SK-N-SH (cell line): ENCODE data around the gene COG2. TPM values are rescaled to one million over a fixed set of nuclear protein-coding genes. Genes with fewer than 3 reads are reported as not detected.

Source experiments
- CTCF ChIA-PET: fragments of 300-600, 350-600 bp; formaldehyde crosslinking; extraction: SDS; loops from one replicate; lab custom pipeline; 2021; lab: Yijun Ruan, JAX
- POLR2A ChIA-PET: fragments of 350-600 bp; sonication (Branson Sonifier 250); formaldehyde crosslinking; extraction: SDS; loops from one replicate; lab custom pipeline; 2020; ENCODE audit warnings: antibody characterized with exemption, inconsistent platforms; lab: Yijun Ruan, JAX
- DNase-seq: peaks from one replicate; pipeline ENCODE4 v3.0.0; 2012
- H2AFZ ChIP-seq: fragments of 200-600 bp; sonication (generic); 2 replicates; pipeline ENCODE4 v1.8.1; 2016; ENCODE audit warnings: antibody characterized with exemption, mild to moderate bottlenecking, low read depth
- H3F3A ChIP-seq: fragments of 200-600 bp; sonication (generic); replicated peaks from 2 replicates; pipeline ENCODE3; 2016; ENCODE audit warnings: antibody characterized with exemption, mild to moderate bottlenecking; ENCODE audit not compliant: insufficient read depth
- H3K27ac ChIP-seq, 2 experiments: fragments of 200-500 bp in 1 of 2; fragments of 200-600 bp in 1 of 2; sonication (Bioruptor generic) in 1 of 2; sonication (generic), shearing (Covaris generic) in 1 of 2; 2 replicates each; pipeline versions ENCODE4 v1.5.1 to v1.6.1; 2014 to 2016; ENCODE audit warnings: low read depth in 2 of 2, inconsistent platforms in 1 of 2, low read length in 1 of 2, mild to moderate bottlenecking in 1 of 2, mixed read lengths in 1 of 2
- H3K27me3 ChIP-seq: fragments of 200-600 bp; sonication (generic), shearing (Covaris generic); 2 replicates; pipeline ENCODE4 v1.6.1; 2016; ENCODE audit warnings: mixed run types; ENCODE audit not compliant: insufficient read depth
- H3K36me3 ChIP-seq, 2 experiments: fragments of 200-500 bp in 1 of 2; fragments of 200-600 bp in 1 of 2; sonication (Bioruptor generic) in 1 of 2; sonication (generic) in 1 of 2; replicated peaks in 1 of 2; 2 replicates each; pipeline versions ENCODE3 to v1.5.1; 2014 to 2016; ENCODE audit warnings: low read length in 1 of 2, mild to moderate bottlenecking in 1 of 2; ENCODE audit not compliant: insufficient read depth in 2 of 2, control insufficient read depth in 1 of 2
- H3K4me1 ChIP-seq, 2 experiments: fragments of 200-500 bp in 1 of 2; fragments of 200-600 bp in 1 of 2; sonication (Bioruptor generic) in 1 of 2; sonication (generic), shearing (Covaris generic) in 1 of 2; 2 replicates each; pipeline versions ENCODE4 v1.5.1 to v1.6.1; 2014 to 2016; ENCODE audit warnings: low read depth in 1 of 2, low read length in 1 of 2, mixed run types in 1 of 2; ENCODE audit not compliant: insufficient read depth in 2 of 2, control insufficient read depth in 1 of 2
- H3K4me2 ChIP-seq: fragments of 200-600 bp; sonication (generic), shearing (Covaris generic); 2 replicates; pipeline ENCODE4 v1.6.1; 2017; ENCODE audit warnings: mixed run types
- H3K4me3 ChIP-seq, 2 experiments: fragments of 200-500 bp in 1 of 2; fragments of 200-600 bp in 1 of 2; sonication (Bioruptor generic) in 1 of 2; sonication (generic), shearing (Covaris generic) in 1 of 2; 2 replicates each; pipeline versions ENCODE4 v1.5.1 to v1.8.1; 2014 to 2016; ENCODE audit warnings: low read depth in 2 of 2, inconsistent platforms in 1 of 2, low read length in 1 of 2, mild to moderate bottlenecking in 1 of 2, mixed read lengths in 1 of 2, moderate library complexity in 1 of 2
- H3K79me2 ChIP-seq: fragments of 200-600 bp; sonication (generic); 2 replicates; pipeline ENCODE4 v1.8.1; 2017; ENCODE audit warnings: mild to moderate bottlenecking; ENCODE audit not compliant: insufficient read depth
- H3K9ac ChIP-seq: fragments of 200-600 bp; sonication (generic); 2 replicates; pipeline ENCODE4 v1.6.1; 2017; ENCODE audit warnings: mixed run types
- H3K9me2 ChIP-seq: fragments of 200-600 bp; sonication (generic); 2 replicates; pipeline ENCODE4 v1.6.1; 2017; ENCODE audit warnings: mixed run types
- H3K9me3 ChIP-seq: fragments of 200-600 bp; sonication (generic); 2 replicates; pipeline ENCODE4 v1.6.1; 2017; ENCODE audit warnings: mixed run types, mild to moderate bottlenecking, moderate library complexity
- H4K20me1 ChIP-seq: fragments of 200-600 bp; sonication (generic); 2 replicates; pipeline ENCODE4 v1.6.1; 2017; ENCODE audit warnings: mild to moderate bottlenecking, mixed run types; ENCODE audit not compliant: insufficient read depth
- CHD2 ChIP-seq: fragments of 150-350 bp; IDR thresholded peaks from 2 replicates; pipeline ENCODE4 v1.6.1; 2018; ENCODE audit warnings: low read length; ENCODE audit not compliant: partially characterized antibody
- ELF1 ChIP-seq: IDR thresholded peaks from 2 replicates; pipeline ENCODE4 v1.4.0; 2012
- EP300 ChIP-seq, 2 experiments: IDR thresholded peaks; 2 replicates each; pipeline versions ENCODE4 v1.4.0 to v1.6.1; 2012; ENCODE audit warnings: borderline replicate concordance in 1 of 2, low read depth in 1 of 2, low read length in 1 of 2
- FOSL2 ChIP-seq: IDR thresholded peaks from 2 replicates; pipeline ENCODE4 v1.4.0; 2012; ENCODE audit warnings: low read depth, mild to moderate bottlenecking, moderate library complexity, borderline replicate concordance
- FOXJ3 ChIP-seq: sonication (generic); formaldehyde crosslinking; IDR thresholded peaks from 2 replicates; pipeline ENCODE4 v1.5.1; 2020; ENCODE audit warnings: mild to moderate bottlenecking, missing genetic modification reagents
- FOXM1 ChIP-seq: IDR thresholded peaks from 2 replicates; pipeline ENCODE4 v1.4.0; 2012; ENCODE audit warnings: low read depth, mild to moderate bottlenecking
- GATA2 ChIP-seq: sonication (generic); formaldehyde crosslinking; IDR thresholded peaks from 2 replicates; pipeline ENCODE4 v1.5.0; 2020; ENCODE audit warnings: mild to moderate bottlenecking, missing genetic modification reagents
- MEF2A ChIP-seq: IDR thresholded peaks from 2 replicates; pipeline ENCODE4 v1.4.0; 2012; ENCODE audit warnings: low read depth, borderline replicate concordance
- NFIC ChIP-seq: IDR thresholded peaks from 2 replicates; pipeline ENCODE4 v1.4.0; 2012; ENCODE audit warnings: borderline replicate concordance
- NRF1 ChIP-seq: IDR thresholded peaks from 2 replicates; pipeline ENCODE4 v1.6.1; 2012; ENCODE audit warnings: low read depth, mild to moderate bottlenecking, low read length
- RAD21 ChIP-seq: IDR thresholded peaks from 2 replicates; pipeline ENCODE4 v1.6.1; 2012; ENCODE audit warnings: mild to moderate bottlenecking, low read length
- RCOR1 ChIP-seq: fragments of 150-350 bp; IDR thresholded peaks from 2 replicates; pipeline ENCODE4 v1.6.1; 2017; ENCODE audit warnings: antibody characterized with exemption, low read length
- RFX5 ChIP-seq: IDR thresholded peaks from 2 replicates; pipeline ENCODE4 v1.6.1; 2012; ENCODE audit warnings: mild to moderate bottlenecking, improper control_type of control experiment, low read length
- SIN3A ChIP-seq: IDR thresholded peaks from 2 replicates; pipeline ENCODE4 v1.6.1; 2012; ENCODE audit warnings: low read depth, mild to moderate bottlenecking, low read length, moderate library complexity, borderline replicate concordance
- SMC3 ChIP-seq: IDR thresholded peaks from 2 replicates; pipeline ENCODE4 v1.6.1; 2012; ENCODE audit warnings: low read depth, low read length, improper control_type of control experiment
- WGBS: methylation state at CpG from one replicate; pipeline ENCODE4 v1.1.6; 2017; ENCODE audit warnings: low lambda C conversion rate; 5-methylcytosine and 5-hydroxymethylcytosine counted together
- polyA plus RNA-seq, 3 experiments: library from polyadenylated mRNA; depleted of rRNA; stranded (reverse); fragments of >200 nt; gene quantifications; 2 replicates each; pipeline ENCODE4 v1.2.3, GENCODE V29; 2012
- TF ChIP-seq, protein P1 (sequence below): IDR thresholded peaks from 2 replicates; pipeline ENCODE4 v1.4.0; 2012; ENCODE audit warnings: low read depth
- TF ChIP-seq, protein P2 (sequence below): fragments of 200-600 bp; sonication (generic); IDR thresholded peaks from 2 replicates; pipeline ENCODE4 v1.6.1; 2017; ENCODE audit warnings: antibody characterized with exemption, mild to moderate bottlenecking, moderate library complexity
- TF ChIP-seq, protein P3 (sequence below): IDR thresholded peaks from 2 replicates; pipeline ENCODE4 v1.6.1; 2012; ENCODE audit warnings: mild to moderate bottlenecking, low read depth, low read length, moderate library complexity
- TF ChIP-seq, protein P4 (sequence below): IDR thresholded peaks from 2 replicates; pipeline ENCODE4 v1.4.0; 2012; ENCODE audit warnings: low read depth, borderline replicate concordance
- TF ChIP-seq, protein P5 (sequence below): IDR thresholded peaks from 2 replicates; pipeline ENCODE4 v1.4.0; 2012; ENCODE audit warnings: low read depth, borderline replicate concordance

The COG2 gene
- polyA plus RNA-seq, 1 of the 3 experiments (the other 2 are of a cell fraction) = 11.0 TPM

DNA sequence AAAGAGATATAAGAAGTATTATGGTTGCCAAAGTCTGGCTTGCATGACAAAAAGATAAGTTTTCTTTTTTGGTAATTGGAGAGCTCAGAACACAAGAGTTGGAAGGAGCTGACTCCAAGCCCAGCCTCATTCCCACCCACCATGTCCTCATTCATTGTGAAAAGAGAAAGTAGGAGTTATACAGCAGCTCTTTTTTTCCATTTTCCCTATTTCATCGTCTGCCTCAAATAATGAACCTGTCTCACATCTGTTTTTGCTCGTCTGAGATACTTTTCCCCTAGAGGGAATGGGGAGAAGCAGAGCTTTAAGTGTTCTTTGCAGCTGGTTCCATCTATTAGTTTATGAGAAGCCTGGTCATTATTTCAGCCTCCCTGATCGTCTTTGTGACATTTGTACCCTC, 36.9 kb downstream of the COG2 start:
- TF ChIP-seq SIN3A (no peak), NRF1 (no peak), GATA2 (CRISPR knock-in tag) (no peak), FOXJ3 (CRISPR knock-in tag) (no peak), RCOR1 (no peak), FOSL2 (no peak), RFX5 (no peak), RAD21 (no peak), EP300 (IDR thresholded peaks at IDR 0.05; ENCODE audit: borderline replicate concordance in 1 of 2, low read depth in 1 of 2, low read length in 1 of 2) (no peak)
- TF ChIP-seq, protein P1, sequence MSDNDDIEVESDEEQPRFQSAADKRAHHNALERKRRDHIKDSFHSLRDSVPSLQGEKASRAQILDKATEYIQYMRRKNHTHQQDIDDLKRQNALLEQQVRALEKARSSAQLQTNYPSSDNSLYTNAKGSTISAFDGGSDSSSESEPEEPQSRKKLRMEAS = no peak
- TF ChIP-seq, protein P2, sequence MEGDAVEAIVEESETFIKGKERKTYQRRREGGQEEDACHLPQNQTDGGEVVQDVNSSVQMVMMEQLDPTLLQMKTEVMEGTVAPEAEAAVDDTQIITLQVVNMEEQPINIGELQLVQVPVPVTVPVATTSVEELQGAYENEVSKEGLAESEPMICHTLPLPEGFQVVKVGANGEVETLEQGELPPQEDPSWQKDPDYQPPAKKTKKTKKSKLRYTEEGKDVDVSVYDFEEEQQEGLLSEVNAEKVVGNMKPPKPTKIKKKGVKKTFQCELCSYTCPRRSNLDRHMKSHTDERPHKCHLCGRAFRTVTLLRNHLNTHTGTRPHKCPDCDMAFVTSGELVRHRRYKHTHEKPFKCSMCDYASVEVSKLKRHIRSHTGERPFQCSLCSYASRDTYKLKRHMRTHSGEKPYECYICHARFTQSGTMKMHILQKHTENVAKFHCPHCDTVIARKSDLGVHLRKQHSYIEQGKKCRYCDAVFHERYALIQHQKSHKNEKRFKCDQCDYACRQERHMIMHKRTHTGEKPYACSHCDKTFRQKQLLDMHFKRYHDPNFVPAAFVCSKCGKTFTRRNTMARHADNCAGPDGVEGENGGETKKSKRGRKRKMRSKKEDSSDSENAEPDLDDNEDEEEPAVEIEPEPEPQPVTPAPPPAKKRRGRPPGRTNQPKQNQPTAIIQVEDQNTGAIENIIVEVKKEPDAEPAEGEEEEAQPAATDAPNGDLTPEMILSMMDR = no peak
- H3K4me3 ChIP-seq = no peak overlapping the region
- peaks cover 4% of the 10 kb centered on the region; the same call in 1 of the 2 replicates for H4K20me1 ChIP-seq
- H3K27me3 ChIP-seq = no peaks in the 10 kb centered on the region
- no peak for DNase-seq
- POLR2A ChIA-PET = no interaction called here
- H3K4me2 ChIP-seq = no peak overlapping the region
- peak overlapping the region in 1 of 2 experiments; percentile 40; a peak in 2 of 4 replicates for H3K27ac ChIP-seq
- peaks cover 17 to 27% of the 10 kb centered on the region in 2 experiments for H3K4me1 ChIP-seq
- no peaks in the 10 kb centered on the region for H3K9me3 ChIP-seq
- H2AFZ ChIP-seq = no peak overlapping the region
- 56% methylated on average over 3 of the region's 3 CpGs for WGBS
- CTCF ChIA-PET = interaction anchor here (0.9 to 1.4 kb wide), 4 partner anchors 9 to 533 kb away, joined by 3 to 7 read pairs (median 4); partner anchors contain the start of gene COG2
- H3K9ac ChIP-seq = no peak overlapping the region
- no peaks in the 10 kb centered on the region for H3K79me2 ChIP-seq
- peaks cover 54 to 88% of the 10 kb centered on the region in 2 experiments for H3K36me3 ChIP-seq
- no peaks in the 10 kb centered on the region for H3K9me2 ChIP-seq
- H3F3A ChIP-seq = peaks cover 10% of the 10 kb centered on the region

DNA sequence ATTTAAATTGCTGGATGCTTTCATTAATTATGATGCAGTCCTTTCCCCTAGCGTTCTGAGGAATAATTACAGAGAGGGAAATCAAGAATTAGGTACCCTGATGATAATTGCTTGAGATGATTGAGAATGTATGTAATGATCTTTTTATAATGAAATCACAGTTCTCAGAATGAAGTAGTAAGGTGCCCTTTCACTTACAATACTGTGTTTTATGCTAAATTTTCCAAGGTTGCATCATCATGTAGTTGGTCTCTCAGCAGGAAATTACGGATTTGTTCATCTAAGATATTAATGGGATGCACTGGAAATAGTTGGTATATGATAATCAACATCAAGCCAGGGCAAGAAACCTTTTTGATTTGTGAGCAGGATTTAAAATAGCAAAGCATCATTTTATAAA, 37.5 kb downstream of the COG2 start:
- H3K4me3 ChIP-seq = no peak overlapping the region
- peaks cover 4% of the 10 kb centered on the region; the same call in 1 of the 2 replicates for H4K20me1 ChIP-seq
- no peaks in the 10 kb centered on the region for H3K27me3 ChIP-seq
- no peaks in the 10 kb centered on the region for H3K79me2 ChIP-seq
- WGBS = 94% methylated on average over 2 of the region's 2 CpGs
- ChIA-PET CTCF (interaction anchor here (1.0 to 1.4 kb wide), 4 partner anchors 8 to 38 kb away, joined by 3 to 7 read pairs (median 4); partner anchors contain the start of gene COG2), POLR2A (no interaction called here)
- H3K27ac ChIP-seq = peak overlapping the region in 1 of 2 experiments; percentile 40; a peak in 2 of 4 replicates
- H3K9ac ChIP-seq = no peak overlapping the region
- no peaks in the 10 kb centered on the region for H3K9me3 ChIP-seq
- peaks cover 10% of the 10 kb centered on the region for H3F3A ChIP-seq
- H3K36me3 ChIP-seq = peaks cover 61 to 88% of the 10 kb centered on the region in 2 experiments
- no peak overlapping the region for H3K4me2 ChIP-seq
- DNase-seq = no peak
- H3K9me2 ChIP-seq = no peaks in the 10 kb centered on the region
- peaks cover 17 to 27% of the 10 kb centered on the region in 2 experiments for H3K4me1 ChIP-seq
- no peak overlapping the region for H2AFZ ChIP-seq
- TF ChIP-seq, protein P3, sequence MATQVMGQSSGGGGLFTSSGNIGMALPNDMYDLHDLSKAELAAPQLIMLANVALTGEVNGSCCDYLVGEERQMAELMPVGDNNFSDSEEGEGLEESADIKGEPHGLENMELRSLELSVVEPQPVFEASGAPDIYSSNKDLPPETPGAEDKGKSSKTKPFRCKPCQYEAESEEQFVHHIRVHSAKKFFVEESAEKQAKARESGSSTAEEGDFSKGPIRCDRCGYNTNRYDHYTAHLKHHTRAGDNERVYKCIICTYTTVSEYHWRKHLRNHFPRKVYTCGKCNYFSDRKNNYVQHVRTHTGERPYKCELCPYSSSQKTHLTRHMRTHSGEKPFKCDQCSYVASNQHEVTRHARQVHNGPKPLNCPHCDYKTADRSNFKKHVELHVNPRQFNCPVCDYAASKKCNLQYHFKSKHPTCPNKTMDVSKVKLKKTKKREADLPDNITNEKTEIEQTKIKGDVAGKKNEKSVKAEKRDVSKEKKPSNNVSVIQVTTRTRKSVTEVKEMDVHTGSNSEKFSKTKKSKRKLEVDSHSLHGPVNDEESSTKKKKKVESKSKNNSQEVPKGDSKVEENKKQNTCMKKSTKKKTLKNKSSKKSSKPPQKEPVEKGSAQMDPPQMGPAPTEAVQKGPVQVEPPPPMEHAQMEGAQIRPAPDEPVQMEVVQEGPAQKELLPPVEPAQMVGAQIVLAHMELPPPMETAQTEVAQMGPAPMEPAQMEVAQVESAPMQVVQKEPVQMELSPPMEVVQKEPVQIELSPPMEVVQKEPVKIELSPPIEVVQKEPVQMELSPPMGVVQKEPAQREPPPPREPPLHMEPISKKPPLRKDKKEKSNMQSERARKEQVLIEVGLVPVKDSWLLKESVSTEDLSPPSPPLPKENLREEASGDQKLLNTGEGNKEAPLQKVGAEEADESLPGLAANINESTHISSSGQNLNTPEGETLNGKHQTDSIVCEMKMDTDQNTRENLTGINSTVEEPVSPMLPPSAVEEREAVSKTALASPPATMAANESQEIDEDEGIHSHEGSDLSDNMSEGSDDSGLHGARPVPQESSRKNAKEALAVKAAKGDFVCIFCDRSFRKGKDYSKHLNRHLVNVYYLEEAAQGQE = no peak
- no peak for TF ChIP-seq SIN3A
- TF ChIP-seq, protein P4, sequence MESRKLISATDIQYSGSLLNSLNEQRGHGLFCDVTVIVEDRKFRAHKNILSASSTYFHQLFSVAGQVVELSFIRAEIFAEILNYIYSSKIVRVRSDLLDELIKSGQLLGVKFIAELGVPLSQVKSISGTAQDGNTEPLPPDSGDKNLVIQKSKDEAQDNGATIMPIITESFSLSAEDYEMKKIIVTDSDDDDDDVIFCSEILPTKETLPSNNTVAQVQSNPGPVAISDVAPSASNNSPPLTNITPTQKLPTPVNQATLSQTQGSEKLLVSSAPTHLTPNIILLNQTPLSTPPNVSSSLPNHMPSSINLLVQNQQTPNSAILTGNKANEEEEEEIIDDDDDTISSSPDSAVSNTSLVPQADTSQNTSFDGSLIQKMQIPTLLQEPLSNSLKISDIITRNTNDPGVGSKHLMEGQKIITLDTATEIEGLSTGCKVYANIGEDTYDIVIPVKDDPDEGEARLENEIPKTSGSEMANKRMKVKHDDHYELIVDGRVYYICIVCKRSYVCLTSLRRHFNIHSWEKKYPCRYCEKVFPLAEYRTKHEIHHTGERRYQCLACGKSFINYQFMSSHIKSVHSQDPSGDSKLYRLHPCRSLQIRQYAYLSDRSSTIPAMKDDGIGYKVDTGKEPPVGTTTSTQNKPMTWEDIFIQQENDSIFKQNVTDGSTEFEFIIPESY = no peak
- no peak for TF ChIP-seq FOXM1
- TF ChIP-seq CHD2 = no peak
- no peak for TF ChIP-seq RFX5
- no peak for TF ChIP-seq NFIC
- no peak for TF ChIP-seq MEF2A
- no peak for TF ChIP-seq ELF1
- TF ChIP-seq, protein P5, sequence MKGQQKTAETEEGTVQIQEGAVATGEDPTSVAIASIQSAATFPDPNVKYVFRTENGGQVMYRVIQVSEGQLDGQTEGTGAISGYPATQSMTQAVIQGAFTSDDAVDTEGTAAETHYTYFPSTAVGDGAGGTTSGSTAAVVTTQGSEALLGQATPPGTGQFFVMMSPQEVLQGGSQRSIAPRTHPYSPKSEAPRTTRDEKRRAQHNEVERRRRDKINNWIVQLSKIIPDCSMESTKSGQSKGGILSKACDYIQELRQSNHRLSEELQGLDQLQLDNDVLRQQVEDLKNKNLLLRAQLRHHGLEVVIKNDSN = no peak
- no peak for TF ChIP-seq SMC3
